D721Med (cell line): ENCODE measurements around the gene SLC22A17.
"Not testable (repeated sequence)": the region's sequence is repeated elsewhere in the genome, so short reads cannot be mapped to it uniquely, and the experiment has no call there.

Experiments
- DNase-seq: peaks from one replicate; pipeline ENCODE4 v3.0.0; 2011; ENCODE audit warnings: low spot score; ENCODE audit not compliant: insufficient read length
- FAIRE-seq: peaks from 2 replicates; lab custom pipeline; 2011; peaks lifted over from hg19 to GRCh38; lab: Jason Lieb, UNC
- CTCF ChIP-seq: IDR thresholded peaks from 2 replicates; pipeline ENCODE4 v1.5.1; 2012; ENCODE audit warnings: mild to moderate bottlenecking, control low read depth; ENCODE audit not compliant: insufficient read depth; ENCODE audit errors: missing control alignments

SLC22A17 gene

DNA sequence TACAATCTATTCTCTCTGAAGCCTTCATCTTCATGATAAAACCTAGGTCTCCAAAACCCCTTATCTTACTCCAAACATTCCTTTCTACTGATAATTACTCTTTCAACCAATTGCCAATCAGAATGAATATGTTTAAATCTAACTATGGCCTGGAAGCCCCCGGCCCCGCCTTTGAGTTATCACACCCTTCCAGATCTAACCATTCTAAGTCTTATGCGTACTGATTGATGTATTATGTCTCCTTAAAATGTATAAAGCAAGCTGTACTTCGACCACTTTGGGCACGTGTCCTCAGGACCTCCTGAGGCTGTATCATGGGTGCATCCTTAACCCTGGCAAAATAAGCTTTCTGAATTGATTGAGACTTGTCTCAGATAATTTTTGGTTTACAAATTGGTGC lies 17.1 kb downstream of the SLC22A17 start:
- TF ChIP-seq CTCF = no peak
- DNase-seq (no peak), FAIRE-seq (no peak)

GRCh38 chr14:23327947-23328744 lies 24.5 kb downstream of the SLC22A17 start:
- TF ChIP-seq CTCF = peak; percentile 77
- DNase-seq (peak; percentile 69), FAIRE-seq (peak; percentile 71)

DNA sequence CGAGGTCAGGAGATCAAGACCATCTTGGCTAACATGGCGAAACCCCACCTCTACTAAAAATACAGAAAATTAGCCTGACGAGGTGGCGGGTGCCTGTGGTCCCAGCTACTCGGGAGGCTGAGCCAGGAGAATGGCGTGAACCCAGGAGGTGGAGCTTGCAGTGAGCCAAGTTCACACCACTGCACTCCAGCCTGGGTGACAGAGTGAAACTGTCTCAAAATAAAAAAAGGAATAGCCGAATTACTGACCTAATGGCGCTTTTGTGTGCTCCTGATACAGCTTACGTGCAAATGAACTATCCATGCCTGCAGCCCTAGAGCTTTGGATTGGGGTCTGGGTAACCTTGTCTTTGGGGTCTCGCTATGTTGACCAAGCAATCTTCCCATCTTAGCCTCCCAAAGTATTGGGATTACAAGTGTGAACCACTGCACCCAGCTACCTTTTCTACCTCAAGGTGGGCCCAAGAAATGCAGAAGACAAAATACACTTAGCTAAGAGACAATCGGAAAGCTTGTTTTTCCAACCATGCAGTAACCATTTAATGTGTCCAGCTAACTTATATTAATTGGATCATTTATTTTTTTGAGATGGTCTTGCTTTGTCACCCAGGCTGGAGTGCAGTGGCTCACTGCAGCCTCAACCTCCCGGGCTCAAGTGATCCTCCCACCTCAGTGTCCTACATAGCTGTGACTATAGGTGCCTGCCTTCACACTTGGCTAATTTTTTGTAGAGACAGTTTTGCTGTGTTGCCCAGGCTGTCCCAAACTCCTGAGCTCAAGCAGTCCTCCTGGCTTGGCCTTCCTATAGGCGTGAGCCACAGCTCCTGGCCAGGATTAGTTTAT lies 26.0 kb downstream of the SLC22A17 start:
- no peak for TF ChIP-seq CTCF
- FAIRE-seq (no peak), DNase-seq (no peak)

- not testable (repeated sequence) for FAIRE-seq, DNase-seq
These were observed 26.9 kb downstream of the SLC22A17 start for GRCh38 chr14:23325746-23326145.

- TF ChIP-seq CTCF = no peak
- no peak for FAIRE-seq
- no peak for DNase-seq
These were observed 27.7 kb downstream of the SLC22A17 start for GRCh38 chr14:23324993-23325392.

DNA sequence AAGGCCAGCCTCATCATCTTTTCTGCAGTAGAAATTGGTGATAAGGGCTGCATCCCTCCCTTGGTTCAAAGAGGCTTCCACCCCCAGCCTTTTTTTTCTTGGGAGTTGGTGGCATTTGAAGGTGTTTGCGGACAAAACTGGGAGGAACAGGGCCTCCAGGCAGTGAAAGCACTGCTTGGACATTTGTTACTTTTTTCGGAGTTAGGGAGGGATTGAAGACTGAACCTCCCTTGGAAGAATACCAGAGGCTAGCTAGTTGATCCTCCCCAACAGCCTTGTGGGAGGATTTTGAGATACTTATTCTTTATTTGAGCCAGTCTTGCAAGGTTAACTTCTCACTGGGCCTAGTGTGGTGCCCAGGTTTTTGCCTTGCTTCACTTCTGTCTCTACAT lies 28.2 kb downstream of the SLC22A17 start:
- FAIRE-seq (no peak), DNase-seq (no peak)
- no peak for TF ChIP-seq CTCF

- FAIRE-seq = no peak
- TF ChIP-seq CTCF = no peak
- no peak for DNase-seq
These were observed 28.7 kb downstream of the SLC22A17 start for GRCh38 chr14:23323838-23324454.
